PC-3 (cell line): Measurements from ENCODE around the gene STAT5B. TPM values are rescaled to one million over a fixed set of nuclear protein-coding genes. Genes with fewer than 3 reads are reported as not detected.
"Not testable (repeated sequence)": the region's sequence is repeated elsewhere in the genome, so short reads cannot be mapped to it uniquely, and the experiment has no call there.

Experiments used
- ATAC-seq: fragments of 200-7000 bp; cut with Tn5 transposase; 2 replicates; pipeline ENCODE4 v1.9.1; 2020; ENCODE audit warnings: mild to moderate bottlenecking, moderate library complexity
- BruUV-seq: library from RNA; stranded (reverse); fragments of 400-500 nt; replicated peaks from 2 replicates; lab custom pipeline; 2021; lab: Mats Ljungman, UMichigan
- CTCF ChIA-PET: fragments of 300-600 bp; sonication (Branson Sonifier 250); formaldehyde crosslinking; loops from one replicate; lab custom pipeline; 2022; ENCODE audit warnings: antibody characterized with exemption; lab: Charles Lee
- POLR2A ChIA-PET: fragments of 300-600 bp; sonication (Branson Sonifier 250); formaldehyde crosslinking; loops from one replicate; lab custom pipeline; 2022; ENCODE audit warnings: antibody characterized with exemption; ENCODE audit not compliant: unreplicated experiment; lab: Charles Lee
- DNase-seq: peaks from one replicate; pipeline ENCODE4 v3.0.0-alpha.2; 2015
- H2AFZ ChIP-seq: fragments of 300-600 bp; sonication (generic); 2 replicates; pipeline ENCODE4 v1.6.0; 2016; ENCODE audit warnings: antibody characterized with exemption, low read length
- H3F3A ChIP-seq: fragments of 300-600 bp; sonication (generic); one replicate; pipeline ENCODE4 v1.6.0; 2017; ENCODE audit warnings: antibody characterized with exemption, low read length, control low read depth, mild to moderate bottlenecking; ENCODE audit not compliant: unreplicated experiment
- H3K27ac ChIP-seq: fragments of 300-600 bp; sonication (generic); 2 replicates; pipeline ENCODE4 v1.5.1; 2016; ENCODE audit warnings: mild to moderate bottlenecking, low read length
- H3K27me3 ChIP-seq: fragments of 300-600 bp; sonication (generic); 2 replicates; pipeline ENCODE4 v1.6.1; 2016; ENCODE audit warnings: low read length, mixed read lengths
- H3K36me3 ChIP-seq: fragments of 300-600 bp; sonication (generic); 2 replicates; pipeline ENCODE4 v1.6.1; 2016; ENCODE audit warnings: low read depth, mixed run types, low read length, mixed read lengths
- H3K4me1 ChIP-seq: fragments of 300-600 bp; sonication (generic); 2 replicates; pipeline ENCODE4 v1.5.1; 2016; ENCODE audit warnings: low read length; ENCODE audit not compliant: insufficient read depth
- H3K4me2 ChIP-seq: fragments of 300-600 bp; sonication (generic); 2 replicates; pipeline ENCODE4 v1.6.0; 2016; ENCODE audit warnings: low read length
- H3K4me3 ChIP-seq: fragments of 300-600 bp; sonication (generic); 2 replicates; pipeline ENCODE4 v1.5.1; 2016; ENCODE audit warnings: mild to moderate bottlenecking, low read length, mixed read lengths
- H3K79me2 ChIP-seq: fragments of 300-600 bp; sonication (generic); 2 replicates; pipeline ENCODE4 v1.6.1; 2017; ENCODE audit warnings: low read length, mixed read lengths
- H3K9ac ChIP-seq: fragments of 300-600 bp; sonication (generic); 2 replicates; pipeline ENCODE4 v1.6.0; 2016; ENCODE audit warnings: mild to moderate bottlenecking, low read length
- H3K9me2 ChIP-seq: fragments of 300-600 bp; sonication (generic); replicated peaks from 2 replicates; pipeline ENCODE4 v1.6.1; 2016; ENCODE audit warnings: mixed run types, low read length, mixed read lengths
- H3K9me3 ChIP-seq: fragments of 300-600 bp; sonication (generic); 2 replicates; pipeline ENCODE4 v1.6.1; 2016; ENCODE audit warnings: low read length, mixed read lengths
- H4K20me1 ChIP-seq: fragments of 300-600 bp; sonication (generic); 2 replicates; pipeline ENCODE4 v1.6.1; 2016; ENCODE audit warnings: low read length, mixed read lengths
- CTCF ChIP-seq: fragments of 300-600 bp; sonication (generic); conservative IDR thresholded peaks from 2 replicates; pipeline ENCODE4 v1.5.1; 2017; ENCODE audit warnings: antibody characterized with exemption, low read depth, mild to moderate bottlenecking, low read length
- EZH2 ChIP-seq: fragments of 300-600 bp; sonication (generic); IDR thresholded peaks from one replicate; pipeline ENCODE4 v1.6.1; 2017; ENCODE audit warnings: antibody characterized with exemption, mild to moderate bottlenecking, low read length; ENCODE audit not compliant: unreplicated experiment
- EZH2phosphoT487 ChIP-seq: fragments of 300-600 bp; sonication (generic); IDR thresholded peaks from 2 replicates; pipeline ENCODE4 v1.6.1; 2018; ENCODE audit warnings: mild to moderate bottlenecking, antibody characterized with exemption, low read length, borderline replicate concordance
- intact Hi-C: fragments of 100-400 bp; cut with micrococcal nuclease; formaldehyde crosslinking; loops from 2 replicates; pipeline ENCODE4 v1.9.0; 2023
- total RNA-seq: library from RNA; depleted of rRNA; stranded (reverse); fragments of >200 nt; gene quantifications from 2 replicates; pipeline ENCODE4 v1.2.3, GENCODE V29; 2014

The STAT5B gene
- total RNA-seq, 1 experiment from 2014 or later = not detected

DNA sequence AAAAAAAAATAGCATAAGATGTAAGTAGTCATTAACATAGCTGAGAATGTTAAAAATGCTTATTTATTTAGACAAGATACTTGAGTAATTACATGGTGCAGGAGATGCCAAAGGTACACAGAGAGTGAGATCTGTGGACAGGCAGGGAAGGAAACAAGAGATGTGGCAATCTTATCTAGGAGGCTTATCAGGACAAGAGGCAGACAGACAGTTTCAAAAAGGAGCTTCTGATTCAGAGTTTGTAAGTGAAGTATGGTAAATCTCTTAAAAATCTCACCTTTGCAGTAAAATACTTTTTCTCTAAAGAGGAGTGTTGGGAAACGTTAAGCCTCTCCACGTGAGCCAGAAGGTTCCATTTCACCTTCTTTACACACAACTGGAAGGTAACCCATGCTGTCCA is 62.0 kb downstream of the STAT5B start:
- no peak overlapping the region for H3K27ac ChIP-seq
- no peaks in the 10 kb centered on the region for H3K27me3 ChIP-seq
- H3K9ac ChIP-seq = no peak overlapping the region
- POLR2A ChIA-PET = no interaction called here
- BruUV-seq = no TSS peak
- H3K36me3 ChIP-seq = no peaks in the 10 kb centered on the region
- H3K4me1 ChIP-seq = no peaks in the 10 kb centered on the region
- no peaks in the 10 kb centered on the region for H4K20me1 ChIP-seq
- no peak overlapping the region for H2AFZ ChIP-seq
- no peaks in the 10 kb centered on the region for H3K9me3 ChIP-seq
- H3K4me2 ChIP-seq = no peak overlapping the region
- no peaks in the 10 kb centered on the region for H3K9me2 ChIP-seq
- H3F3A ChIP-seq = no peaks in the 10 kb centered on the region
- intact Hi-C loops = no loop called here
- CTCF ChIA-PET = no interaction called here
- ATAC-seq (no peak), DNase-seq (no peak)
- TF ChIP-seq CTCF (no peak), EZH2 (no peak), EZH2phosphoT487 (no peak)
- H3K79me2 ChIP-seq = no peaks in the 10 kb centered on the region
- no peak overlapping the region for H3K4me3 ChIP-seq

DNA sequence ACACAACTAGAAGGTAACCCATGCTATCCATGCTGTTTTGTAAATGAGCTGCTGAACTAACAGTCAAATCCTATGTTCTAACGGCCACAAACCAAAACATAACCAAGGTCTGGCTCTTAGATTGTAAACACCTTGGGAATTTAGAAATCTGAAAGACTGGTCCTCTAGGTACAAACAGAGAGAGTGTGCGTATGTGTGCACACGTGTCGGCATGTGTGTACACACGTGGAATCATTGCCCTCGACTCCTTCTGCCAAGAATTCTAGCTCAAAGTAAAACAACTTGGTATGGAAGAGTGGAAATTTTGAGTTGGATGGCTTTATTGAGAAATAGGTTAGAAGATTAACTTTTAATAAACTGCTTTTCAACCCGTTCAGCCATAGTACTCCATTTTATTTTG is 63.8 kb downstream of the STAT5B start:
- intact Hi-C loops = no loop called here
- Histone ChIP-seq H3K4me2 (no peak overlapping the region), H3K36me3 (no peaks in the 10 kb centered on the region), H3K4me3 (no peak overlapping the region), H3K27ac (no peak overlapping the region), H3K9ac (no peak overlapping the region), H3K9me3 (no peaks in the 10 kb centered on the region), H2AFZ (no peak overlapping the region), H3F3A (no peaks in the 10 kb centered on the region), H3K27me3 (no peaks in the 10 kb centered on the region), H3K9me2 (no peaks in the 10 kb centered on the region), H3K4me1 (no peaks in the 10 kb centered on the region), H4K20me1 (no peaks in the 10 kb centered on the region), H3K79me2 (no peaks in the 10 kb centered on the region)
- ChIA-PET CTCF (no interaction called here), POLR2A (no interaction called here)
- TF ChIP-seq CTCF (no peak), EZH2 (no peak), EZH2phosphoT487 (no peak)
- no TSS peak for BruUV-seq
- no peak for DNase-seq
- ATAC-seq = no peak

- H3K27ac ChIP-seq, ATAC-seq, H3K4me3 ChIP-seq, H3K9me3 ChIP-seq, H4K20me1 ChIP-seq, H2AFZ ChIP-seq, H3K4me2 ChIP-seq, H3F3A ChIP-seq, CTCF ChIA-PET, POLR2A ChIA-PET, H3K4me1 ChIP-seq, H3K36me3 ChIP-seq, H3K9me2 ChIP-seq, H3K9ac ChIP-seq, H3K79me2 ChIP-seq, DNase-seq, intact Hi-C loops, H3K27me3 ChIP-seq, BruUV-seq: not testable (repeated sequence)
These were observed 64.3 kb downstream of the STAT5B start for GRCh38 chr17:42211921-42212341.
